ACC112 (cell line): Measurements from ENCODE around the gene TFCP2L1.

ENCODE experiments used
- H2AFZ ChIP-seq: fragments of 200-600 bp; sonication (generic); one replicate; pipeline ENCODE4 v1.6.0; 2017; ENCODE audit warnings: antibody characterized with exemption, low read length; ENCODE audit not compliant: unreplicated experiment
- H3K27ac ChIP-seq: fragments of 200-600 bp; sonication (generic); 2 replicates; pipeline ENCODE4 v1.5.1; 2014; ENCODE audit warnings: low read depth, mild to moderate bottlenecking, antibody characterized with exemption, low read length, moderate library complexity
- H3K27me3 ChIP-seq: fragments of 200-600 bp; sonication (generic); 2 replicates; pipeline ENCODE4 v1.6.1; 2014; ENCODE audit warnings: mild to moderate bottlenecking, antibody characterized with exemption, low read length, moderate library complexity, mixed read lengths; ENCODE audit not compliant: insufficient read depth
- H3K36me3 ChIP-seq: fragments of 200-600 bp; sonication (generic); 2 replicates; pipeline ENCODE4 v1.6.1; 2016; ENCODE audit warnings: mild to moderate bottlenecking, antibody characterized with exemption, low read length, moderate library complexity, mixed read lengths; ENCODE audit not compliant: insufficient read depth
- H3K4me1 ChIP-seq: fragments of 200-600 bp; sonication (generic); one replicate; pipeline ENCODE4 v1.6.1; 2016; ENCODE audit warnings: low read length, mixed read lengths; ENCODE audit not compliant: insufficient read depth, unreplicated experiment, control insufficient read depth
- H3K4me3 ChIP-seq: fragments of 200-600 bp; sonication (generic); 2 replicates; pipeline ENCODE4 v1.5.1; 2014; ENCODE audit warnings: mild to moderate bottlenecking, low read depth, low read length
- H3K79me2 ChIP-seq: fragments of 200-600 bp; sonication (generic); one replicate; pipeline ENCODE4 v1.6.0; 2016; ENCODE audit warnings: low read length; ENCODE audit not compliant: control insufficient read depth, unreplicated experiment, insufficient read depth

The TFCP2L1 gene

DNA sequence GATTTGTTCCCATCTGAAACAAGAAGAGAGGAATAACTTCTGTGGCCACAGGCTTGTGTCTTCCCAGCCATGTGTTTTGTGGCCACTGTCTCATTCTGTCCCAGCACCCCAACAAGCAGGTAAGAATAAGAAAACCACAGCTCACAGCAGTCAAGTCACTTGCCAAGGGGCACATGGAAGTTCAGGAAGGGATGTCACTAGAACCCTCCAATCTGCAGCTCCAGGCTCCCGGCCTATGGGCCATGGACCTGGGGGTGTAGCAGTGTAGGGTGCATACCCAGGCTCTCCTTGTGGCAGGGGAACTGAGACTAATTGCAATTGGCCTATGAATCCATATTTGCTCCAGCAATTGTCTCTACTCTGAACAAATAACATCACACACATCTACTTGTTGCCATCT, 112.5 kb downstream of the TFCP2L1 start:
- H3K27ac ChIP-seq, result no peak overlapping the region
- no peak overlapping the region for H3K4me3 ChIP-seq
- no peaks in the 10 kb centered on the region for H3K79me2 ChIP-seq
- no peaks in the 10 kb centered on the region for H3K4me1 ChIP-seq
- H2AFZ ChIP-seq, result no peak overlapping the region
- 0 out of 2 replicates have a peak, but pooled peaks cover 3% of the 10 kb centered on the region for H3K36me3 ChIP-seq
- peaks cover 36% of the 10 kb centered on the region for H3K27me3 ChIP-seq

DNA sequence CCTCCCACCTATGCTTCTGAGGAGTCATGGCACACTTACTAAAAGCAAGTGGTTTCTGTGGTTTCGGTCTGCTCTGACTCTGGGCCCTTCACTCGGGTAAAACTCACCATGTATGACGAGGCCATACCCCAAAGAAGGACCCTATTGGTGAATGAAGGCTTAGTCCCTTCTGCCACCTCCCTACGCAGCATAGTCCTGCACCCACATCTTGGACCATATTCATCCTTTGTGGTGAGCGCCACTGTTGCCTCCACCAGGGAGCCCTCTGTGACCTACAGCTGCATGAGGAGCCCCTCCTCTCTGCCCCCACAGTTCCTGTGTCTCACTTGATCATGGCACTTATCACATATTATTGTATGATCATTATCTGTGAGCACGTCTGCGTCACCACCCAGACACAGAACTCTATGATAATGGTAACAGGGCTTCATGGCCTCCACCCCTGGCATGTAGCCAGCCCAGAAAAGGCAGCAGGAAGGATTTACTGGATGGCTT, 113.3 kb downstream of the TFCP2L1 start:
- no peak overlapping the region for H3K27ac ChIP-seq
- H3K79me2 ChIP-seq, result no peaks in the 10 kb centered on the region
- no peaks in the 10 kb centered on the region for H3K4me1 ChIP-seq
- peaks cover 35% of the 10 kb centered on the region for H3K27me3 ChIP-seq
- H2AFZ ChIP-seq, result no peak overlapping the region
- H3K36me3 ChIP-seq, result 0 out of 2 replicates have a peak, but pooled peaks cover 3% of the 10 kb centered on the region
- H3K4me3 ChIP-seq, result no peak overlapping the region

DNA sequence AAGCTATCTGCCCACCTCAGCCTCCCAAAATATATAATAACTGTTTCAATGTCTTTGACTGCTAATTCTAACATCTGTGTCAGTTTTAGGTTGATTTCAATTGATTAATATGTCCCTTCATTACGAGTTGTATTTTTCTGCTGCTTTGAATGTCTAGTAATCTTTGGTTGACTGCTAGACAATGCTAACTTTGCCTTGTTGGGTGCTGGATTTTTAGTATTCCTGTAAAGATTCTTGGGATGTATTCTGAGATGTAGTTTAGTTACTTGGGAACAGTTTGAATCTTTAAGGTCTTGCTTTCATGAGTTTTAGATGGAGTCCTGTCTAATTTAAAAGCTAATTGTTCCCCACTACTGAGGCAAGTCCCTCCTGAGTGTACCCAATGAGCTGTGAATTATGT, 114.4 kb downstream of the TFCP2L1 start:
- H3K27ac ChIP-seq, result no peak overlapping the region
- no peaks in the 10 kb centered on the region for H3K79me2 ChIP-seq
- H3K27me3 ChIP-seq, result peaks cover 41% of the 10 kb centered on the region
- no peaks in the 10 kb centered on the region for H3K4me1 ChIP-seq
- H3K4me3 ChIP-seq, result no peak overlapping the region
- H3K36me3 ChIP-seq, result 0 out of 2 replicates have a peak, but pooled peaks cover 3% of the 10 kb centered on the region
- H2AFZ ChIP-seq, result no peak overlapping the region

DNA sequence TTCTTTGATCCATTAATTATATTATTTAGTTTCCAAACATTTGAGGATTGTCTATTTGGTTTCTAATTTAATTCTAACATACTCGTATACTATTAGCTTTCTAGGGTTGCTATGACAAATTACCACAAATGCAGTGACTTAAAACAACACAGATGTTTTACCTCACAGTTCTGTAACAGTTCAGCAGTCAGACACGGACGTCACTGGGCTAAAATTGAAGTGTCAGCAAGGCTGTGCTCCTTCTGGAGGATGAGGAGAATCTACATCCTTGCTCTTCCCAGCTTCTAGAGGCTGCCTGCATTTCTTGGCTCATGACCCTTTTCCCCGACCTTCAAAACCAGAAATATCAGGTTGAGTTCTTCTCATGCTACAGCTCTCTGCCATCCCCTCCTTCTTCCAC, 117.6 kb downstream of the TFCP2L1 start:
- H3K4me1 ChIP-seq, result no peaks in the 10 kb centered on the region
- no peak overlapping the region for H3K4me3 ChIP-seq
- peaks cover 55% of the 10 kb centered on the region for H3K27me3 ChIP-seq
- H3K27ac ChIP-seq, result no peak overlapping the region
- no peak overlapping the region for H2AFZ ChIP-seq
- 0 out of 2 replicates have a peak, but pooled peaks cover 3% of the 10 kb centered on the region for H3K36me3 ChIP-seq
- no peaks in the 10 kb centered on the region for H3K79me2 ChIP-seq
